H1 (cell line): ENCODE results near the gene CUX1.

Experiments used
- GTF2F1 ChIP-seq: IDR thresholded peaks from 2 replicates; pipeline ENCODE4 v1.6.1; 2012; ENCODE audit warnings: low read depth, low read length, improper control_type of control experiment, borderline replicate concordance
- POLR2AphosphoS5 ChIP-seq: IDR thresholded peaks from 2 replicates; pipeline ENCODE4 v1.6.1; 2011; ENCODE audit warnings: low read depth, low read length
- YY1 ChIP-seq: IDR thresholded peaks from 2 replicates; pipeline ENCODE4 v1.6.1; 2011; ENCODE audit warnings: low read depth, mild to moderate bottlenecking, low read length
- TF ChIP-seq, protein P1 (sequence below), 3 experiments: IDR thresholded peaks; 1 replicate in 2 of 3; 2 replicates in 1 of 3; pipeline versions ENCODE4 v1.5.1 to v1.6.1; 2011; ENCODE audit warnings: low read length in 3 of 3, mild to moderate bottlenecking in 3 of 3, inconsistent platforms in 2 of 3, low read depth in 1 of 3, moderate library complexity in 1 of 3; ENCODE audit not compliant: insufficient read depth in 1 of 3; ENCODE audit errors: control extremely low read depth in 1 of 3

DNA sequence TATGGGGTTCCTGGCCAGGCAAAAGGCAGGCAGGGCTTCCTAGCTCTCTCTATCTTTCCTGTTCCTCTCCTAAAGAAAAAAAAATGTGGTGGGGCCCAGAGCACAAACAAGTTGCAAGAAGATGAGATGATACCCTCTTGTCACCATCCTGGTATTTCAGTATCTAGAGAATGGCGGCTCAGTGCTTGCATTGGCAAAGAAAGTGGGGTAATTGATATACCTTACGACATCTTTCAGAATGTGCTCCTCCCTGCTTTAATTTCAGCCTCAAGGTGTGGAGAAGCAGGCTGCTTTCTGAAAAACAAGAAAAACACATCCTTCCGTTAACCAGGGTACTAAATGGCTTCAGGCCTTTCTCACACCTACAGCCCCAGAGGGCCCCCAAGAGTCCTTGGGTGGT, 34.5 kb upstream of the CUX1 start:
- TF ChIP-seq, protein P1, sequence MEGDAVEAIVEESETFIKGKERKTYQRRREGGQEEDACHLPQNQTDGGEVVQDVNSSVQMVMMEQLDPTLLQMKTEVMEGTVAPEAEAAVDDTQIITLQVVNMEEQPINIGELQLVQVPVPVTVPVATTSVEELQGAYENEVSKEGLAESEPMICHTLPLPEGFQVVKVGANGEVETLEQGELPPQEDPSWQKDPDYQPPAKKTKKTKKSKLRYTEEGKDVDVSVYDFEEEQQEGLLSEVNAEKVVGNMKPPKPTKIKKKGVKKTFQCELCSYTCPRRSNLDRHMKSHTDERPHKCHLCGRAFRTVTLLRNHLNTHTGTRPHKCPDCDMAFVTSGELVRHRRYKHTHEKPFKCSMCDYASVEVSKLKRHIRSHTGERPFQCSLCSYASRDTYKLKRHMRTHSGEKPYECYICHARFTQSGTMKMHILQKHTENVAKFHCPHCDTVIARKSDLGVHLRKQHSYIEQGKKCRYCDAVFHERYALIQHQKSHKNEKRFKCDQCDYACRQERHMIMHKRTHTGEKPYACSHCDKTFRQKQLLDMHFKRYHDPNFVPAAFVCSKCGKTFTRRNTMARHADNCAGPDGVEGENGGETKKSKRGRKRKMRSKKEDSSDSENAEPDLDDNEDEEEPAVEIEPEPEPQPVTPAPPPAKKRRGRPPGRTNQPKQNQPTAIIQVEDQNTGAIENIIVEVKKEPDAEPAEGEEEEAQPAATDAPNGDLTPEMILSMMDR (IDR thresholded peaks at IDR 0.05; ENCODE audit: control extremely low read depth in 1 of 3, insufficient read depth in 1 of 3, low read depth in 1 of 3, low read length in 3 of 3): no peak
- TF ChIP-seq YY1 (no peak), POLR2AphosphoS5 (no peak), GTF2F1 (no peak)
